Endothelial cell of umbilical vein (primary cell): ENCODE measurements around the gene TBX1. TPM values are rescaled to one million over a fixed set of nuclear protein-coding genes. Genes with fewer than 3 reads are reported as not detected.

Source experiments
- Bru-seq: library from RNA; stranded (reverse); fragments of 400-500 nt; gene quantifications from one replicate; lab custom pipeline; 2021; lab: Mats Ljungman, UMichigan
- BruChase-seq, 2 experiments: library from RNA; stranded (reverse); fragments of 400-500 nt; gene quantifications; one replicate each; lab custom pipeline; 2021; lab: Mats Ljungman, UMichigan
- BruUV-seq: library from RNA; stranded (reverse); fragments of 400-500 nt; replicated peaks from 2 replicates; lab custom pipeline; 2021; lab: Mats Ljungman, UMichigan
- CTCF ChIA-PET: fragments of 300-600, 350-600 bp; sonication (Branson Sonifier 250); formaldehyde crosslinking; loops from one replicate; lab custom pipeline; 2021; ENCODE audit warnings: antibody characterized with exemption, inconsistent platforms; lab: Charles Lee
- POLR2A ChIA-PET: fragments of 300-600, 350-600 bp; sonication (Branson Sonifier 250); formaldehyde crosslinking; loops from one replicate; lab custom pipeline; 2021; ENCODE audit warnings: antibody characterized with exemption, inconsistent platforms; lab: Charles Lee
- DNase-seq: peaks from one replicate; pipeline ENCODE4 v3.0.0-alpha.2; 2011; ENCODE audit warnings: low read depth, low spot score
- FAIRE-seq: peaks from 2 replicates; lab custom pipeline; 2011; peaks lifted over from hg19 to GRCh38; lab: Jason Lieb, UNC
- H2AFZ ChIP-seq: 2 replicates; pipeline ENCODE4 v1.6.0; 2012; ENCODE audit warnings: low read depth, low read length, control low read depth, inconsistent platforms
- H3K27ac ChIP-seq: 2 replicates; pipeline ENCODE4 v1.5.1; 2011; ENCODE audit warnings: low read depth, mild to moderate bottlenecking, control low read depth, low read length, moderate library complexity; ENCODE audit not compliant: insufficient read depth
- H3K27me3 ChIP-seq, 2 experiments: 2 replicates each; pipeline versions ENCODE4 v1.6.0 to v1.6.1; 2011; ENCODE audit warnings: low read length in 2 of 2, mixed read lengths in 1 of 2; ENCODE audit not compliant: control insufficient read depth in 2 of 2, insufficient read depth in 2 of 2
- H3K36me3 ChIP-seq, 2 experiments: 2 replicates in 1 of 2; 3 replicates in 1 of 2; pipeline ENCODE4 v1.5.1; 2011; ENCODE audit warnings: low read length in 2 of 2, mild to moderate bottlenecking in 1 of 2, moderate library complexity in 1 of 2; ENCODE audit not compliant: control insufficient read depth in 2 of 2, insufficient read depth in 2 of 2; ENCODE audit errors: extremely low read depth in 1 of 2
- H3K4me1 ChIP-seq: 3 replicates; pipeline ENCODE4 v1.5.1; 2011; ENCODE audit warnings: mild to moderate bottlenecking, low read length; ENCODE audit not compliant: control insufficient read depth, insufficient read depth; ENCODE audit errors: extremely low read depth
- H3K4me2 ChIP-seq: 2 replicates; pipeline ENCODE4 v1.6.1; 2011; ENCODE audit warnings: low read length, control low read depth, mixed read lengths; ENCODE audit not compliant: insufficient read depth
- H3K4me3 ChIP-seq, 3 experiments: fragments of 200-600 bp in 1 of 3; sonication (generic), shearing (Covaris generic) in 1 of 3; replicated peaks in 1 of 3; 2 replicates each; pipeline ENCODE4 v1.5.1; 2011 to 2016; ENCODE audit warnings: control low read depth in 3 of 3, low read length in 3 of 3, mild to moderate bottlenecking in 2 of 3, inconsistent platforms in 1 of 3, low read depth in 1 of 3, moderate library complexity in 1 of 3; ENCODE audit not compliant: insufficient read depth in 1 of 3
- H3K79me2 ChIP-seq: 2 replicates; pipeline ENCODE4 v1.6.0; 2012; ENCODE audit warnings: low read length, inconsistent platforms; ENCODE audit not compliant: control insufficient read depth, insufficient read depth
- H3K9ac ChIP-seq: replicated peaks from 2 replicates; pipeline ENCODE3; 2011; ENCODE audit warnings: low read length, control low read depth; ENCODE audit not compliant: insufficient read depth; ENCODE audit errors: extremely low read depth
- H3K9me1 ChIP-seq: replicated peaks from 3 replicates; pipeline ENCODE4 v1.6.0; 2011; ENCODE audit warnings: mild to moderate bottlenecking, low read length; ENCODE audit not compliant: control insufficient read depth, insufficient read depth; ENCODE audit errors: extremely low read depth
- H3K9me3 ChIP-seq: replicated peaks from 2 replicates; pipeline ENCODE4 v1.5.1; 2012; ENCODE audit warnings: low read length, inconsistent platforms; ENCODE audit not compliant: control insufficient read depth, insufficient read depth
- H4K20me1 ChIP-seq: replicated peaks from 2 replicates; pipeline ENCODE3; 2011; ENCODE audit warnings: mild to moderate bottlenecking, low read length; ENCODE audit not compliant: control insufficient read depth, insufficient read depth; ENCODE audit errors: extremely low read depth
- CTCF ChIP-seq, 2 donors: IDR thresholded peaks; 1 replicate in 1 of 2; 2 replicates in 1 of 2; pipeline ENCODE4 v1.5.1; 2011; ENCODE audit warnings: low read length in 2 of 2, mild to moderate bottlenecking in 2 of 2, moderate library complexity in 2 of 2, control low read depth in 1 of 2, inconsistent platforms in 1 of 2, low read depth in 1 of 2; ENCODE audit not compliant: insufficient read depth in 1 of 2; ENCODE audit errors: extremely low read depth in 1 of 2
- EZH2 ChIP-seq: IDR thresholded peaks from 2 replicates; pipeline ENCODE4 v1.6.1; 2012; ENCODE audit warnings: borderline replicate concordance, low read depth, mild to moderate bottlenecking, moderate library complexity, low read length, inconsistent platforms; ENCODE audit not compliant: severe bottlenecking
- FOS ChIP-seq: IDR thresholded peaks from 2 replicates; pipeline ENCODE4 v1.6.1; 2011; ENCODE audit warnings: mild to moderate bottlenecking, low read length, moderate library complexity, borderline replicate concordance; ENCODE audit not compliant: insufficient read depth
- GATA2 ChIP-seq: IDR thresholded peaks from 2 replicates; pipeline ENCODE4 v1.7.0; 2011; ENCODE audit warnings: low read depth, mild to moderate bottlenecking, moderate library complexity, mixed read lengths, low read length; ENCODE audit not compliant: insufficient read length, insufficient read depth
- JUN ChIP-seq: IDR thresholded peaks from 2 replicates; pipeline ENCODE4 v1.6.1; 2011; ENCODE audit warnings: borderline replicate concordance, low read depth; ENCODE audit not compliant: insufficient read length, insufficient read depth
- MAX ChIP-seq: IDR thresholded peaks from 2 replicates; pipeline ENCODE4 v1.6.1; 2011; ENCODE audit not compliant: insufficient read depth, insufficient read length
- MYC ChIP-seq: IDR thresholded peaks from one replicate; pipeline ENCODE4 v1.6.1; 2011; ENCODE audit warnings: mild to moderate bottlenecking, low read depth, low read length
- POLR2A ChIP-seq: IDR thresholded peaks from 2 replicates; pipeline ENCODE4 v1.6.1; 2012; ENCODE audit warnings: low read depth, mild to moderate bottlenecking, control low read depth, low read length
- POLR2AphosphoS5 ChIP-seq: IDR thresholded peaks from 2 replicates; pipeline ENCODE4 v1.6.1; 2012; ENCODE audit warnings: low read depth, mild to moderate bottlenecking, control low read depth, low read length, moderate library complexity; ENCODE audit not compliant: insufficient read depth
- dilution Hi-C: fragments of 300-500 bp; cut with MboI; formaldehyde crosslinking; loops from one replicate; pipeline ENCODE4 v1.15.0; 2019; ENCODE audit warnings: low sequenced_read_pairs; ENCODE audit not compliant: extremely low pct_ligation_motif_present
- intact Hi-C: fragments of 100-400 bp; cut with micrococcal nuclease; formaldehyde crosslinking; loops from one replicate; pipeline ENCODE4 v1.10.0; 2022
- long read RNA-seq: library from polyadenylated mRNA; stranded (forward); transcript quantifications from one replicate; pipeline ENCODE4 v2.0.0, GENCODE V29; 2021
- polyA minus RNA-seq, 3 experiments: library from RNA; depleted of rRNA, polyadenylated mRNA; stranded (reverse); fragments of >200 nt; gene quantifications; 1 replicate in 1 of 3; 2 replicates in 2 of 3; pipeline ENCODE4 v1.2.3, GENCODE V29; 2011
- polyA plus RNA-seq, 4 experiments: library from polyadenylated mRNA; depleted of rRNA in 3 of 4; stranded (reverse) in 3 of 4; unstranded in 1 of 4; fragments of >200 nt; gene quantifications; 2 replicates each; pipeline versions ENCODE4 v1.2.1 to v1.2.3, GENCODE V29; 2011 to 2012; ENCODE audit warnings: missing spikeins in 1 of 4
- total RNA-seq: library from RNA; stranded (reverse); gene quantifications from 2 replicates; pipeline ENCODE4 v1.2.3, GENCODE V29; 2021

Gene TBX1
- total RNA-seq (30.2 and 38.2 TPM in 2 replicates), polyA plus RNA-seq (8.9 and 11.0 TPM in 2 replicates), polyA minus RNA-seq (6.0 and 9.7 TPM in 2 replicates), Bru-seq, nascent RNA (percentile 38 among the genes with signal in this experiment), BruChase-seq, experiment 1, labeled RNA remaining after a 6-hour chase (percentile 55 among the genes with signal in this experiment), BruChase-seq, experiment 2, labeled RNA remaining after a 2-hour chase (percentile 53 among the genes with signal in this experiment)
- polyA plus RNA-seq (2011; cell fraction: cytosol; rRNA removed) = 6.3 and 6.6 TPM in 2 replicates
- polyA plus RNA-seq (2011; cell fraction: nucleus; rRNA removed) = 28.4 and 44.8 TPM in 2 replicates
- 7.1 and 14.5 TPM in 2 replicates for polyA plus RNA-seq (2012)
- polyA minus RNA-seq (2011; cell fraction: cytosol; rRNA and poly(A)+ RNA removed) = not detected
- 10.4 and 16.9 TPM in 2 replicates for polyA minus RNA-seq (2011; cell fraction: nucleus; rRNA and poly(A)+ RNA removed)
- long read RNA-seq, transcript TBX1-206 (7 exons, 2,003 nt) = major isoform, 24 of 70 reads
- long read RNA-seq, partial matches to known transcripts = 22 of 70 reads
- long read RNA-seq, other reads (novel, unspliced or antisense) = 24 of 70 reads

GRCh38 chr22:19760058-19760950 lies at the start of gene TBX1:
TSS of gene TBX1 (plus strand) at chr22:19760778. CDS start at chr22:19760844, 66 bp downstream.
- intact Hi-C loops = no loop called here
- peak within 1 kb of the TSS; percentile 35 for H2AFZ ChIP-seq
- peak within 1 kb of the TSS; percentile 50 to 63 (median 52) for H3K4me3 ChIP-seq
- no peak for FAIRE-seq
- H3K36me3 ChIP-seq = no peaks in the 10 kb centered on the region
- H4K20me1 ChIP-seq = no peaks in the 10 kb centered on the region
- peak within 1 kb of the TSS; percentile 51 for H3K9ac ChIP-seq
- dilution Hi-C loops = no loop called here
- H3K9me3 ChIP-seq = no peaks in the 10 kb centered on the region
- POLR2A ChIA-PET = no interaction called here
- H3K27ac ChIP-seq = peak within 1 kb of the TSS; percentile 14
- peaks cover 31% of the 10 kb centered on the region for H3K79me2 ChIP-seq
- peak within 1 kb of the TSS; percentile 75 for H3K4me2 ChIP-seq
- H3K4me1 ChIP-seq = peaks cover 14% of the 10 kb centered on the region
- CTCF ChIA-PET = interaction anchor here (1.2 to 4.4 kb wide), 3 partner anchors 30 to 150 kb away, joined by 5 to 18 read pairs (median 6); no protein-coding TSS in a partner anchor
- BruUV-seq = no TSS peak
- no peak for DNase-seq
- H3K27me3 ChIP-seq = peaks cover 25 to 46% of the 10 kb centered on the region in 2 experiments
- no peaks in the 10 kb centered on the region for H3K9me1 ChIP-seq
- peak; percentile 22 for TF ChIP-seq POLR2AphosphoS5
- no peak for TF ChIP-seq MAX

- Histone ChIP-seq H3K4me1 (peaks cover 13% of the 10 kb centered on the region), H3K4me3 (no peak overlapping the region), H3K27me3 (no peaks in the 10 kb centered on the region), H3K9me1 (no peaks in the 10 kb centered on the region), H3K9me3 (no peaks in the 10 kb centered on the region), H3K4me2 (no peak overlapping the region), H3K36me3 (no peaks in the 10 kb centered on the region), H4K20me1 (no peaks in the 10 kb centered on the region), H2AFZ (no peak overlapping the region), H3K9ac (no peak overlapping the region), H3K27ac (no peak overlapping the region), H3K79me2 (no peaks in the 10 kb centered on the region)
- BruUV-seq = no TSS peak
- intact Hi-C loops (loop anchor here (10.0 kb wide), 1 partner anchor 238 kb away; the partner anchor contains the start of genes CDC45 and UFD1), dilution Hi-C loops (no loop called here)
- POLR2A ChIA-PET = no interaction called here
- no peak for FAIRE-seq
- DNase-seq = no peak
- CTCF ChIA-PET = no interaction called here
- TF ChIP-seq POLR2A (no peak), MAX (no peak), MYC (no peak), JUN (no peak), CTCF (IDR thresholded peaks at IDR 0.05; ENCODE audit: extremely low read depth in 1 of 2, insufficient read depth in 1 of 2, low read depth in 1 of 2, low read length in 2 of 2) (no peak), POLR2AphosphoS5 (no peak), EZH2 (no peak), FOS (no peak), GATA2 (no peak)
Measured at GRCh38 chr22:19713245-19713644, 47.3 kb upstream of the TBX1 start.
